H1 (cell line): Measurements from ENCODE around the gene PDZRN3.
"Not testable (repeated sequence)": the region's sequence is repeated elsewhere in the genome, so short reads cannot be mapped to it uniquely, and the experiment has no call there.

Experiments used
- CEBPB ChIP-seq: IDR thresholded peaks from 2 replicates; pipeline ENCODE4 v1.6.1; 2012; ENCODE audit warnings: low read depth, low read length
- CTCF ChIP-seq, 3 experiments: IDR thresholded peaks; 1 replicate in 2 of 3; 2 replicates in 1 of 3; pipeline versions ENCODE4 v1.5.1 to v1.6.1; 2011; ENCODE audit warnings: low read length in 3 of 3, mild to moderate bottlenecking in 3 of 3, inconsistent platforms in 2 of 3, low read depth in 1 of 3, moderate library complexity in 1 of 3; ENCODE audit not compliant: insufficient read depth in 1 of 3; ENCODE audit errors: control extremely low read depth in 1 of 3
- EZH2 ChIP-seq: fragments of 200-600 bp; sonication (generic); IDR thresholded peaks from 2 replicates; pipeline ENCODE4 v1.7.1; 2012; ENCODE audit warnings: low read depth, mild to moderate bottlenecking, moderate library complexity, low read length, inconsistent platforms; ENCODE audit not compliant: severe bottlenecking
- HDAC6 ChIP-seq: IDR thresholded peaks from one replicate; pipeline ENCODE4 v1.7.1; 2012; ENCODE audit warnings: low read depth, mild to moderate bottlenecking, inconsistent platforms, low read length, moderate library complexity
- MAFK ChIP-seq: IDR thresholded peaks from 2 replicates; pipeline ENCODE4 v1.6.1; 2012; ENCODE audit warnings: low read depth, mild to moderate bottlenecking, improper control_type of control experiment, low read length
- POLR2AphosphoS5 ChIP-seq: IDR thresholded peaks from 2 replicates; pipeline ENCODE4 v1.6.1; 2011; ENCODE audit warnings: low read depth, low read length
- SP1 ChIP-seq: IDR thresholded peaks from 2 replicates; pipeline ENCODE4 v1.6.1; 2011; ENCODE audit warnings: low read depth, low read length
- TAF1 ChIP-seq: IDR thresholded peaks from 2 replicates; pipeline ENCODE4 v1.6.1; 2011; ENCODE audit warnings: mild to moderate bottlenecking, low read depth, low read length
- TEAD4 ChIP-seq: IDR thresholded peaks from 2 replicates; pipeline ENCODE4 v1.6.1; 2012; ENCODE audit warnings: low read depth, low read length, inconsistent platforms, mixed read lengths

- TF ChIP-seq HDAC6; CTCF (IDR thresholded peaks at IDR 0.05; ENCODE audit: control extremely low read depth in 1 of 3, insufficient read depth in 1 of 3, low read depth in 1 of 3, low read length in 3 of 3); POLR2AphosphoS5; MAFK; EZH2; CEBPB; TEAD4; SP1; TAF1: not testable (repeated sequence)
These were observed 59.4 kb downstream of the PDZRN3 start for GRCh38 chr3:73565374-73565773.
